Caco-2 (cell line): ENCODE results near the gene BRAP. TPM values are rescaled to one million over a fixed set of nuclear protein-coding genes. Genes with fewer than 3 reads are reported as not detected.
A peak's percentile ranks its signal among the peaks of the same experiment; 100 is the strongest.

Experiments
- Bru-seq: library from RNA; stranded (reverse); fragments of 400-500 nt; gene quantifications from one replicate; lab custom pipeline; 2021; lab: Mats Ljungman, UMichigan
- BruChase-seq, 2 experiments: library from RNA; stranded (reverse); fragments of 400-500 nt; gene quantifications; one replicate each; lab custom pipeline; 2021; lab: Mats Ljungman, UMichigan
- BruUV-seq: library from RNA; stranded (reverse); fragments of 400-500 nt; replicated peaks from 2 replicates; lab custom pipeline; 2021; lab: Mats Ljungman, UMichigan
- CTCF ChIA-PET: fragments of 300-600 bp; sonication (Branson Sonifier 250); formaldehyde crosslinking; loops from one replicate; lab custom pipeline; 2022; ENCODE audit warnings: antibody characterized with exemption; lab: Charles Lee
- POLR2A ChIA-PET: fragments of 300-600 bp; sonication (Branson Sonifier 250); formaldehyde crosslinking; loops from one replicate; lab custom pipeline; 2022; ENCODE audit warnings: antibody characterized with exemption; lab: Charles Lee
- DNase-seq, 2 experiments: peaks; one replicate each; pipeline versions ENCODE4 v3.0.0 to v3.0.0-alpha.2; 2020 to 2022
- H3K27me3 ChIP-seq: replicated peaks from 2 replicates; pipeline ENCODE4 v1.6.0; 2011; ENCODE audit warnings: low read length; ENCODE audit not compliant: control insufficient read depth, insufficient read depth
- H3K36me3 ChIP-seq: 2 replicates; pipeline ENCODE4 v1.5.1; 2011; ENCODE audit warnings: low read length; ENCODE audit not compliant: control insufficient read depth, insufficient read depth
- H3K4me1 ChIP-seq: fragments of 250-450 bp; sonication (Bioruptor Pico); 2 replicates; pipeline ENCODE4 v1.5.1; 2020; ENCODE audit warnings: mild to moderate bottlenecking
- H3K4me3 ChIP-seq: 2 replicates; pipeline ENCODE4 v1.5.1; 2011; ENCODE audit warnings: low read depth, mild to moderate bottlenecking, control low read depth, low read length
- H3K9me3 ChIP-seq: fragments of 250-450 bp; sonication (Bioruptor Pico); 2 replicates; pipeline ENCODE4 v1.5.1; 2020; ENCODE audit warnings: mild to moderate bottlenecking, moderate library complexity
- H3K27ac Mint-ChIP-seq: one replicate; pipeline ENCODE4 v1.8.0; 2022; ENCODE audit warnings: mixed read lengths; ENCODE audit not compliant: unreplicated experiment
- H3K27me3 Mint-ChIP-seq: one replicate; pipeline ENCODE4 v1.8.0; 2022; ENCODE audit warnings: mixed read lengths; ENCODE audit not compliant: insufficient read depth, unreplicated experiment
- H3K36me3 Mint-ChIP-seq: one replicate; pipeline ENCODE4 v1.8.0; 2022; ENCODE audit warnings: mild to moderate bottlenecking, mixed read lengths; ENCODE audit not compliant: insufficient read depth, unreplicated experiment
- H3K4me1 Mint-ChIP-seq: one replicate; pipeline ENCODE4 v1.8.0; 2022; ENCODE audit warnings: low read depth, mixed read lengths; ENCODE audit not compliant: unreplicated experiment
- H3K4me3 Mint-ChIP-seq: one replicate; pipeline ENCODE4 v1.8.0; 2022; ENCODE audit warnings: mild to moderate bottlenecking, moderate library complexity, mixed read lengths; ENCODE audit not compliant: unreplicated experiment
- H3K9me3 Mint-ChIP-seq: one replicate; pipeline ENCODE4 v1.8.0; 2022; ENCODE audit warnings: mixed read lengths; ENCODE audit not compliant: unreplicated experiment
- CTCF ChIP-seq, 2 experiments: fragments of 200-600 bp in 1 of 2; IDR thresholded peaks; 1 replicate in 1 of 2; 2 replicates in 1 of 2; pipeline versions ENCODE4 v1.5.1 to v1.8.0; 2011 to 2022; ENCODE audit warnings: antibody characterized with exemption in 1 of 2, control low read depth in 1 of 2, inconsistent platforms in 1 of 2, low read depth in 1 of 2, low read length in 1 of 2, mild to moderate bottlenecking in 1 of 2, moderate library complexity in 1 of 2; ENCODE audit not compliant: insufficient read depth in 1 of 2, severe bottlenecking in 1 of 2, unreplicated experiment in 1 of 2
- intact Hi-C: fragments of 100-400 bp; cut with micrococcal nuclease; formaldehyde crosslinking; loops from one replicate; pipeline ENCODE4 v1.10.0; 2022; ENCODE audit not compliant: unreplicated experiment
- long read RNA-seq: library from polyadenylated mRNA; stranded (forward); transcript quantifications from one replicate; pipeline ENCODE4 v2.0.0, GENCODE V29; 2022
- total RNA-seq: library from RNA; stranded (reverse); gene quantifications from 2 replicates; pipeline ENCODE4 v1.2.3, GENCODE V29; 2022

Gene BRAP
- total RNA-seq (24.4 and 24.6 TPM in 2 replicates), Bru-seq, nascent RNA (percentile 73 among the genes with signal in this experiment), BruChase-seq, experiment 1, labeled RNA remaining after a 2-hour chase (percentile 76 among the genes with signal in this experiment), BruChase-seq, experiment 2, labeled RNA remaining after a 6-hour chase (percentile 68 among the genes with signal in this experiment)
- long read RNA-seq, full-length matches to known transcripts = 67 of 84 reads
- long read RNA-seq, partial matches to known transcripts = 3 of 84 reads
- long read RNA-seq, other reads (novel, unspliced or antisense) = 14 of 84 reads

- Histone ChIP-seq H3K27me3 (no peaks in the 10 kb centered on the region), H3K9me3 (no peaks in the 10 kb centered on the region), H3K4me1 (peaks cover 9% of the 10 kb centered on the region; the same call in 1 of the 2 replicates), H3K4me3 (peak within 1 kb of the TSS; percentile 71), H3K36me3 (no peaks in the 10 kb centered on the region; the same call in 1 of the 2 replicates)
- H3K36me3 Mint-ChIP-seq = peaks cover 46% of the 10 kb centered on the region
- TSS peak; percentile 82 for BruUV-seq
- ChIA-PET POLR2A (interaction anchor here (0.6 to 1.4 kb wide), 13 partner anchors 23 to 1759 kb away, joined by 3 to 10 read pairs (median 4); partner anchors contain the start of genes ERP29, MAPKAPK5 and TMEM116), CTCF (interaction anchor here (1.0 kb wide), 1 partner anchor 127 kb away, joined by 7 read pairs; no protein-coding TSS in a partner anchor)
- DNase-seq = peak; percentile 95 to 96
- TF ChIP-seq CTCF (IDR thresholded peaks at IDR 0.05; ENCODE audit: insufficient read depth in 1 of 2, low read depth in 1 of 2, low read length in 1 of 2, severe bottlenecking in 1 of 2, unreplicated experiment in 1 of 2) = no peak
- H3K9me3 Mint-ChIP-seq = no peaks in the 10 kb centered on the region
- H3K4me3 Mint-ChIP-seq = peak within 1 kb of the TSS; percentile 92
- H3K27me3 Mint-ChIP-seq = no peaks in the 10 kb centered on the region
- peaks cover 21% of the 10 kb centered on the region for H3K4me1 Mint-ChIP-seq
- H3K27ac Mint-ChIP-seq = peak within 1 kb of the TSS; percentile 95
- intact Hi-C loops = loop anchor here (2.0 to 10.0 kb wide), 3 partner anchors 55 to 127 kb away; no protein-coding TSS in a partner anchor
Measured at GRCh38 chr12:111685811-111686573, at the start of gene BRAP, which contains the start of gene ACAD10. Gene BRAP (minus strand): TSS chr12:111685956. CDS start chr12:111685792, 164 bp downstream. Gene ACAD10 (plus strand): TSS chr12:111686053. CDS start chr12:111692710, 6,657 bp downstream.

GRCh38 chr12:111733340-111733915 is 47.7 kb upstream of the BRAP start:
- POLR2A ChIA-PET = no interaction called here
- H3K36me3 Mint-ChIP-seq = peaks cover 15% of the 10 kb centered on the region
- Histone ChIP-seq H3K9me3 (no peaks in the 10 kb centered on the region), H3K4me3 (no peak overlapping the region), H3K36me3 (no peaks in the 10 kb centered on the region), H3K4me1 (no peaks in the 10 kb centered on the region), H3K27me3 (no peaks in the 10 kb centered on the region)
- H3K9me3 Mint-ChIP-seq = no peaks in the 10 kb centered on the region
- CTCF ChIA-PET = interaction anchor here (0.6 kb wide), 1 partner anchor 295 kb away, joined by 3 read pairs; no protein-coding TSS in a partner anchor
- intact Hi-C loops = no loop called here
- no peaks in the 10 kb centered on the region for H3K27me3 Mint-ChIP-seq
- BruUV-seq = no TSS peak
- no peak for TF ChIP-seq CTCF (IDR thresholded peaks at IDR 0.05; ENCODE audit: insufficient read depth in 1 of 2, low read depth in 1 of 2, low read length in 1 of 2, severe bottlenecking in 1 of 2, unreplicated experiment in 1 of 2)
- H3K27ac Mint-ChIP-seq = no peak overlapping the region
- no peak overlapping the region for H3K4me3 Mint-ChIP-seq
- no peak for DNase-seq
- H3K4me1 Mint-ChIP-seq = no peaks in the 10 kb centered on the region

GRCh38 chr12:111732786-111733185 is 47.0 kb upstream of the BRAP start:
- Histone ChIP-seq H3K4me1 (no peaks in the 10 kb centered on the region), H3K36me3 (no peaks in the 10 kb centered on the region), H3K27me3 (no peaks in the 10 kb centered on the region), H3K9me3 (no peaks in the 10 kb centered on the region), H3K4me3 (no peak overlapping the region)
- no peak overlapping the region for H3K27ac Mint-ChIP-seq
- H3K36me3 Mint-ChIP-seq = peaks cover 15% of the 10 kb centered on the region
- DNase-seq = no peak
- no peak overlapping the region for H3K4me3 Mint-ChIP-seq
- intact Hi-C loops = no loop called here
- no peak for TF ChIP-seq CTCF (IDR thresholded peaks at IDR 0.05; ENCODE audit: insufficient read depth in 1 of 2, low read depth in 1 of 2, low read length in 1 of 2, severe bottlenecking in 1 of 2, unreplicated experiment in 1 of 2)
- ChIA-PET POLR2A (no interaction called here), CTCF (no interaction called here)
- BruUV-seq = no TSS peak
- no peaks in the 10 kb centered on the region for H3K4me1 Mint-ChIP-seq
- H3K9me3 Mint-ChIP-seq = no peaks in the 10 kb centered on the region
- no peaks in the 10 kb centered on the region for H3K27me3 Mint-ChIP-seq
